ENCODE results near the gene PMP22.
"Not testable (repeated sequence)": the region's sequence is repeated elsewhere in the genome, so short reads cannot be mapped to it uniquely, and the experiment has no call there.

Gene PMP22

DNA sequence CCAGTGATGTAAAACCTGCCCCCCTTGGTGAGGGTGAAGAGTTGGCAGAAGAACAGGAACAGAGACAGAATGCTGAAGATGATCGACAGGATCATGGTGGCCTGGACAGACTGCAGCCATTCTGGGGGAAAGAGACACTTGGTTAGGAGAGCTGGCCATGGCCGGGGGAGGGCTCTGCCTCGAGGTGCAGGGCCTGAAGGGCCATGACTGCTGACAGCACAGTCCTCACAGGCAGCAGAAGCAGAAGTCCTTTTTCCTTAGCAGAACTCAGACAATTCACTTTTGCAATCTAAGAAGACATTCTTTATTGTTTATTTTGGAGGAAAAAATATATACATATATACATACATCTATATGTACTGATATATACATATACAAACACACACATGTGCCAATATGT lies 25.6 kb downstream of the PMP22 start:
- H3K4me1 ChIP-seq (ENCODE audit: control insufficient read depth, insufficient read depth, low read length), result peaks cover 7% of the 10 kb centered on the region
- H3K27ac ChIP-seq (ENCODE audit: low read depth, low read length), result no peak overlapping the region
- peaks cover 10% of the 10 kb centered on the region for H3K36me3 ChIP-seq (ENCODE audit: control insufficient read depth, insufficient read depth, low read length)
- no peak overlapping the region for H3K4me3 ChIP-seq (ENCODE audit: low read length)
- H3K9ac ChIP-seq (ENCODE audit: low read length), result no peak overlapping the region
- no peaks in the 10 kb centered on the region for H3K27me3 ChIP-seq (ENCODE audit: control insufficient read depth, insufficient read depth, low read length)

DNA sequence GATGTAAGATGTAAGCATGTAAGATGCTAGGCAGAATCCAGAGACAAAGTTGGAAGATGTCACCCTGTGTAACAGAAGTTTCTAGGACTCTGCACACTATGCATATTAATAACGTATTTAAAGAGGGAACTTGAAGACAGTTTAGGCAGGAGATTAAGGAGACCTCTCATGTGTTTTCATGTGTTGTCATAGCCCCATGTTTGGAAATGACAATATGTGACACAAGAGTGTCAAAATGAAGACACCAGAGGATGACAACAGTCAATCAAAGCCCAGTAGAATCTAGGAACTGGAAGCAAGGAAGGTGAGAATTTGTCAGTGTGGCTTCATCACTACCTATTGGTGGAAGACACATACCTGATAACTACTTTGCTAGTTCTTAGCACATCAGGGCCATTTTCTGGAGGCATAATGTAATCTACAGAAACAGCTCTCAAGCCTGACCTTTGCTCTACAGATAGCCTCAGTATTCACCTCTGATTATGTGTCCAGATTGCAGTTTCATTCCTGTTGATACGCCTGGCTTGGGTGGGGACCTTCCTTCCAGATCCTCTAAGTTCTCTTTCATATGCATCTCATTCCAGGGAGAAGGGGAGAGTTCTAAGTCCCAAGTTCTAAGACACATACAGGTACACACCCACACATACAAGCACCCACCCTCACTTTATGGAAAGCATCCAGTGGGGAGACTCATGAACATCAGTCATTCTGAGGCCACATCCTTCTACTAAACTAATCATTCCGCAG lies 26.3 kb downstream of the PMP22 start:
- Histone ChIP-seq H3K36me3 (ENCODE audit: control insufficient read depth, insufficient read depth, low read length) (peaks cover 17% of the 10 kb centered on the region), H3K27me3 (ENCODE audit: control insufficient read depth, insufficient read depth, low read length) (no peaks in the 10 kb centered on the region), H3K9ac (ENCODE audit: low read length) (no peak overlapping the region), H3K4me3 (ENCODE audit: low read length) (no peak overlapping the region), H3K27ac (ENCODE audit: low read depth, low read length) (no peak overlapping the region), H3K4me1 (ENCODE audit: control insufficient read depth, insufficient read depth, low read length) (peaks cover 12% of the 10 kb centered on the region)

DNA sequence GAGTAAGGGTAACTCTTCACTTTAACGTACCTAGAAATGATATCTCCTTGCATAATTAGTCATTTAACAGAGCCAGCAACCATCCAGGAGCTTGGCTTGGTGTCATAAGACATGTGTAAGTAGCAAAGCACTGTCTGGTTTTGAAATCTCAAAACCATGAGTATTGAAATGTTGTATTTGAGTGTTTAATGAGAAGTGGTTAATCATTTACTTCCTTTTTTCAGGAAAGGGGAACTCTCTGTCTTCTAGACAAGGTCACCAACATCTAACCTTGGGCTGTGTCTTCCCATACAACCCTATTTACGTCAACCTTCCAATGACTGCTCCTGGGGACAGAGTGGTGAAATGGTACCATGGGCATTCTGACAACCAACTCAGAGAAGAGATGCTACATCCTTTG lies 27.1 kb downstream of the PMP22 start:
- H3K27me3 ChIP-seq (ENCODE audit: control insufficient read depth, insufficient read depth, low read length), result no peaks in the 10 kb centered on the region
- H3K9ac ChIP-seq (ENCODE audit: low read length), result no peak overlapping the region
- H3K4me1 ChIP-seq (ENCODE audit: control insufficient read depth, insufficient read depth, low read length), result peaks cover 20% of the 10 kb centered on the region
- no peak overlapping the region for H3K27ac ChIP-seq (ENCODE audit: low read depth, low read length)
- peaks cover 18% of the 10 kb centered on the region for H3K36me3 ChIP-seq (ENCODE audit: control insufficient read depth, insufficient read depth, low read length)
- H3K4me3 ChIP-seq (ENCODE audit: low read length), result no peak overlapping the region

DNA sequence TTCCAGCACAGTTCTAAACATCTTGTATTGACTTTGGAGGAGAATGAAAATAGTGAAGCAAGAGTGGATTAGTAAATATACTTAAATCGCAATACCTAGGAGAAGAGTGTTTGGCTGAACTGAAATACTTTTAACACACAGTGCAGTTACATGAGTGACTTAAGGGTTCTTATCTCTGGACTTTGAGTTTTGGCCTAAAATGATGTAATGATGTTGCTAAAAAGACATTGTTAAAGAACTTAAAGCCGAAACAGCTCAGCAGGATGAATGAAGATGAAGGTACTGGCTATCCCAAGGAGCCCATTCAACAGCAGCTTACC lies 28.1 kb downstream of the PMP22 start:
- Histone ChIP-seq H3K4me3 (ENCODE audit: low read length) (no peak overlapping the region), H3K27ac (ENCODE audit: low read depth, low read length) (no peak overlapping the region), H3K4me1 (ENCODE audit: control insufficient read depth, insufficient read depth, low read length) (peaks cover 24% of the 10 kb centered on the region), H3K27me3 (ENCODE audit: control insufficient read depth, insufficient read depth, low read length) (no peaks in the 10 kb centered on the region), H3K9ac (ENCODE audit: low read length) (no peak overlapping the region), H3K36me3 (ENCODE audit: control insufficient read depth, insufficient read depth, low read length) (peaks cover 20% of the 10 kb centered on the region)

DNA sequence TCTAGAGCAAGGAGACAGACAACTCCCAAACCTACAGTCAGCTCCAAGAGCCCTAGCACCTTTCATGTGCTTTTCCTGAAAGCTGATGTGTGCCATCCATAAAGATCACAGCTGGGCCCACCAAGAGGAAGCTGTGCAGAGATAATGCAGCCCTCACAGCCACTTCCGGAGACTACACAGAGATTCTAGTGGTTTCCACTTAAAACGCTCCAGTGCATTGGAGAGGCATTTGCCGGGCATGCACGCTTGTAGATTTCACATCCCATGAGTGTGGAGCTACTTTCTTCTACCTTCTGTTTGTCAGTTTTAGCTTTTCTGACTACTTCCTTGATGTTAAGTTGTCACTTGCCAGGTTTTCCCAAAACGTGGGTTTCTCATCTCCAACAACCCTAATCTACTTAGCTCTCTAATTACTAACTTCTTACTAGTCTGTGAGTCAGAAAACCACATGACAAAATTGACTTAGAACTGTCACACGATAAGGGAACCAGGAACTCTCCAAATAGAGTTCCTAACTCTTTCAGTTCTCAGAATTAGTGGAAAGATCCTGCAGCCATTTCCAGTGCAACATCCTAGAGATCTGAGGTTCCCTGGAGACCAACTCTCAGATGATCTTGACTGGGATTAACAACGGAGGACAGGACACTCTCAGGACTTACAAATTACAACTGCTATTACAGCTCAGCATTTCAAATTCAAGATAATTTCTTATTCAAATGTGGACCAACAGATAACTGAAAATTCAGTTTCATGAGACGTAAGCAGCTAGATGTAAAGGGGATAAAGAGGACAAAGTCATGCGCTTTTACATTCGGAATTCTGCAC lies 28.6 kb downstream of the PMP22 start:
- no peak overlapping the region for H3K9ac ChIP-seq (ENCODE audit: low read length)
- H3K36me3 ChIP-seq (ENCODE audit: control insufficient read depth, insufficient read depth, low read length), result peaks cover 20% of the 10 kb centered on the region
- H3K27ac ChIP-seq (ENCODE audit: low read depth, low read length), result no peak overlapping the region
- peaks cover 24% of the 10 kb centered on the region for H3K4me1 ChIP-seq (ENCODE audit: control insufficient read depth, insufficient read depth, low read length)
- no peak overlapping the region for H3K4me3 ChIP-seq (ENCODE audit: low read length)
- no peaks in the 10 kb centered on the region for H3K27me3 ChIP-seq (ENCODE audit: control insufficient read depth, insufficient read depth, low read length)

DNA sequence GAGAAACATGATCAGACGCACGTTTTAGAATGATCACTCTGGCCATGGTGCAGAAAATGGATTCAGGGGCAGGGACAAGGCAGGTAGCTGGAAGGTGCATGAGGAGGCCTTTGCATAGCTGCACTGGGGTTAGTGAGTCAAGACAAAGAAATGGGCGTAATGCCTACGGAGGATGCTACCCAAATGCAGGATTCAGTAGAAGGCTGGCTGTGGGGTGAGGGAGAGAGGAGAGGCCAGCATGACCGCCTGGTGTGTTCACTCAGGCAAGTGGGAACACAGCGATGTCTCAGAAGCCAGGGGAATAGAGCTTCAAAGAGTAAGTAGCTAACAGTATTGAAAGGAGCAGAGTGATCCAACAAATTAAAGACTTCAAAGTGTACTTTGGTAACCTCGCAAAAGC lies 31.2 kb downstream of the PMP22 start:
- Histone ChIP-seq H3K27ac (ENCODE audit: low read depth, low read length) (no peak overlapping the region), H3K27me3 (ENCODE audit: control insufficient read depth, insufficient read depth, low read length) (no peaks in the 10 kb centered on the region), H3K36me3 (ENCODE audit: control insufficient read depth, insufficient read depth, low read length) (peaks cover 24% of the 10 kb centered on the region), H3K4me1 (ENCODE audit: control insufficient read depth, insufficient read depth, low read length) (peaks cover 18% of the 10 kb centered on the region), H3K9ac (ENCODE audit: low read length) (no peak overlapping the region), H3K4me3 (ENCODE audit: low read length) (no peak overlapping the region)

DNA sequence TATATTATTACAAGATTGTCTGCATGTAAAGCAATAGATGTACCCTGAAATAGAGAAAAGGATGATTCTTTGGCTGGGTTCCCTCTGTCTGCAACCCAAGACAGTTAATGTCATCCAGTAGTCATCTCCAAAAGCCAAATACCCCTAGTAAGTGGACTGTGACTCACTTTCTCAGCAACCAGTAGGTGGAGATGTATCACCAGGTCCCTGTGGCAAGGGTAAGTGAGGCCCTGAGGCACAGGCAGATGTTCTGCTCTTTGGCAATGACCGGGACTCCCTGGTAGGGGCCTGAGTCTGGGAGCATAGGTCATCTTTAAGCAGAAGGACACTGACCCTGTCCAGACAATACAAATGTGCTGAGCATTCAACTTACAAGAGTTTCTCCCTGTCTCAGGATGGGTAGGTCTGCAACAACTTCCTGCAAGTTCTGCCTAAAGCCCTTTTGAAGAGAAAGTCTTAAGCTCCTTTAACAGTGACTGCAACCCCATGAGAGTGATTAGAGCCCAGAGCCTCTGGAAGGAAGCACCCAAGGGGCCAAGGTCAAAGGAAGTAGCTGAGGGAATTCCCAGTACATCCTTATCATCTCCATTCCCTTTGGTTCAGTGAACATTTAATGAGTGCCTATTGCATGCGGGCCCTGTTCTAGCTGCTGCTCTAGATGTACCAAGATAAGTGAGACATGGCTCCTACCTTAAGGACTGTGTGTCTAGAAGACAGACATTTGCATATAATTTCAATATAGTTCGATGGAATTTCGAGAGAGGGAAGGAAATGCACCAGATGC lies 31.9 kb downstream of the PMP22 start:
- Histone ChIP-seq H3K4me3 (ENCODE audit: low read length) (no peak overlapping the region), H3K4me1 (ENCODE audit: control insufficient read depth, insufficient read depth, low read length) (peaks cover 18% of the 10 kb centered on the region), H3K27me3 (ENCODE audit: control insufficient read depth, insufficient read depth, low read length) (no peaks in the 10 kb centered on the region), H3K36me3 (ENCODE audit: control insufficient read depth, insufficient read depth, low read length) (peaks cover 17% of the 10 kb centered on the region), H3K27ac (ENCODE audit: low read depth, low read length) (no peak overlapping the region), H3K9ac (ENCODE audit: low read length) (no peak overlapping the region)

DNA sequence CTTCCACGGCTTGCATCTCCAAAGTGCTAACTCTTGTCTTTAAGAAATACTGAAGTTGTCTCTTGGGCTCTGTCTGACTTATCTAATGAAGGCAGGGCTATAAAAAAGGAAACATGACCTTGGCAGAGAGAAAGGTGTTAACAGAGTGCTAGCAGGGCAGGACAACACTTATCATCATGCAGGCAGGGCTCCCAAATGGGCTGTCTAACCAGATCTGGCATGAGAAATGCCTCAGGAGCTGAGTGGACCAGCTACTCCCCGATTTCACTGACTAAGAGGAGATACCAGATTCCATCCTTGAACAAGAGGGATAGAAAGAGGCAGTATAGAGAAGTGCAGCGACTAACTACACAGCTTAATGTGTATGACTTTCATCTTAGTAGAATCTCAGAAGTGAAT lies 32.6 kb downstream of the PMP22 start:
- peaks cover 18% of the 10 kb centered on the region for H3K4me1 ChIP-seq (ENCODE audit: control insufficient read depth, insufficient read depth, low read length)
- H3K4me3 ChIP-seq (ENCODE audit: low read length), result no peak overlapping the region
- peaks cover 15% of the 10 kb centered on the region for H3K36me3 ChIP-seq (ENCODE audit: control insufficient read depth, insufficient read depth, low read length)
- no peaks in the 10 kb centered on the region for H3K27me3 ChIP-seq (ENCODE audit: control insufficient read depth, insufficient read depth, low read length)
- no peak overlapping the region for H3K9ac ChIP-seq (ENCODE audit: low read length)
- H3K27ac ChIP-seq (ENCODE audit: low read depth, low read length), result no peak overlapping the region

DNA sequence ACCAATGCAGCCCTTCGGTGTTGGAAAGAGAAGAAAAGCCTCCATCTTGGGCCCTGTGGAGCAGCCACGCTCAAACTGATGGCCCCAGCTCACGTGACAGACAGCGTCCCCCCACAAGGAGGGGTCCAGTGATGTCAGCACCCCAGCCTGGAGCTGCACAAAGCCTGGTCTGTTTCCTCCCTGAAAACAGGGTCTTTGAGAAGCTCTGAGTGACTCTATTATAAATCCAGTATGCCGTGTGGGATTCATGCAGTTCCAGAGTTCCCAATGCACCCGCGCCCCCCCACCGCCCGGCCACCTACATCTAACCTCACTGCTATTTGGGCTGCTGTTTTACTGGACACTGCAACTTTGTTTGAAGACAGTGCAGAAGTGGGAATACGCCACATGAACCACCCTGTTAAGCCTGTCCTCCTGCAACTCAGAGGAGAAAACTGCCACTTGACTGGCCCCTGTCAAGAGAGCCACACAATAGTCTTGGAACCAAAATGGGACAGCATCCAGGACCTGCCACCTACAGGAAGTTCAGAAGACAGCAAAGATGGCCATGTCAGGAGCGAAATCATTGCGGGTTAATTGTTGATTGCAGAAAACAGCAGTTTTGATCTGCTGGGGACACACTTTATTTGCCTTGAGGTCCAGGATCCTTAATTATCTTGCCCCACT lies 33.1 kb downstream of the PMP22 start:
- no peak overlapping the region for H3K27ac ChIP-seq (ENCODE audit: low read depth, low read length)
- no peaks in the 10 kb centered on the region for H3K27me3 ChIP-seq (ENCODE audit: control insufficient read depth, insufficient read depth, low read length)
- H3K4me1 ChIP-seq (ENCODE audit: control insufficient read depth, insufficient read depth, low read length), result peaks cover 18% of the 10 kb centered on the region
- peaks cover 15% of the 10 kb centered on the region for H3K36me3 ChIP-seq (ENCODE audit: control insufficient read depth, insufficient read depth, low read length)
- no peak overlapping the region for H3K9ac ChIP-seq (ENCODE audit: low read length)
- H3K4me3 ChIP-seq (ENCODE audit: low read length), result no peak overlapping the region

DNA sequence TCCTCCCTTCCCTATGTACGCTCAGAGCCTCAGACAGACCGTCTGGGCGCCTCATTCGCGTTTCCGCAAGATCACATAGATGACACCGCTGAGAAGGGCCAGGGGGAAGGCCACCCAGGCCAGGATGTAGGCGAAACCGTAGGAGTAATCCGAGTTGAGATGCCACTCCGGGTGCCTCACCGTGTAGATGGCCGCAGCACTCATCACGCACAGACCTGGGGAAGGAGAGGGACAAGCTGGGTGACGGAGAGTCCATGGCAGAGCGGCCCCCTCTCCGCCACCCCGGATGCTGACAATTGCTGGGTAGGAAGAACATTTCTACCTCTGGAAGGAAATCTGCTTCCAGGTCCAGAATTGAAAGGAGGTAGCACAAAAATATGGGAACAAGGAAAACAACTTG lies 34.3 kb downstream of the PMP22 start:
- Histone ChIP-seq H3K36me3 (ENCODE audit: control insufficient read depth, insufficient read depth, low read length) (peaks cover 15% of the 10 kb centered on the region), H3K4me3 (ENCODE audit: low read length) (no peak overlapping the region), H3K27me3 (ENCODE audit: control insufficient read depth, insufficient read depth, low read length) (no peaks in the 10 kb centered on the region), H3K27ac (ENCODE audit: low read depth, low read length) (no peak overlapping the region), H3K4me1 (ENCODE audit: control insufficient read depth, insufficient read depth, low read length) (peaks cover 18% of the 10 kb centered on the region), H3K9ac (ENCODE audit: low read length) (no peak overlapping the region)

DNA sequence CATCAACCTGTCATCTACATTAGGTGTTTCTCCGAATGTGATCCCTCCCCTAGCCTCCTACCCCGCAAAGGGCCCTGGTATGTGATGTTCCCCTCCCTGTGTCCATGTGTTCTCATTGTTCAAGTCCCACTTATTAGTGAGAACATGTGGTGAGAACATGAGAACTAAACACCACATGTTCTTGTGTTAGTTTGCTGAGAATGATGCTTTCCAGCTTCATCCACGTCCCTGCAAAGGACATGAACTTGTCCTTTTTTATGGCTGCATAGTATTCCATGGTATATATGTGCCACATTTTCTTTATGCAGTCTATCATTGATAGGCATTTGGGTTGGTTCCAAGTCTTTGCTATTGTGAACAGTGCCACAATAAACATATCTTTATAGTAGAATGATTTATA lies 43.3 kb downstream of the PMP22 start:
- not testable (repeated sequence) for H3K4me3 ChIP-seq (ENCODE audit: low read length); H3K4me1 ChIP-seq (ENCODE audit: control insufficient read depth, insufficient read depth, low read length); H3K27ac ChIP-seq (ENCODE audit: low read depth, low read length); H3K36me3 ChIP-seq (ENCODE audit: control insufficient read depth, insufficient read depth, low read length); H3K27me3 ChIP-seq (ENCODE audit: control insufficient read depth, insufficient read depth, low read length); H3K9ac ChIP-seq (ENCODE audit: low read length)

DNA sequence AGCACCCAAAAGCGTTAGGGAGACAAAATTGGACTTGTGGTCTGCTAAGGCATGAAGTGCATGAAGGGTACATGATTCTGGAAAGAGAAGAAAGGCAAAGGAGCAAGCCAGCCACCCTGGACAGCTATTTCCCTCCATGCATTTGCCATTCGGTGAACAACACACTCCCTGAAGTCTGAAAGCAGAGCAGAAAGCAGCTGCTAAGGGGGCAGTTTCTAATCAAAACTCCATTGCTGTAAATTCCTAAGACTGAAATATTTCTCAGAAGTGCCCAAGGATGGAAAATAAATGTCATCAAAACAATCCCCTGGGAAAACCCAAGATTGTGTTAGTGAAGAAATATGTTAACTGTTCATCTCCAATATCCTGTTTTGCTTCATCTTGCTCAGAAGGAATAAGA lies 44.3 kb downstream of the PMP22 start:
- H3K4me3 ChIP-seq (ENCODE audit: low read length), result no peak overlapping the region
- H3K4me1 ChIP-seq (ENCODE audit: control insufficient read depth, insufficient read depth, low read length), result no peaks in the 10 kb centered on the region
- no peaks in the 10 kb centered on the region for H3K27me3 ChIP-seq (ENCODE audit: control insufficient read depth, insufficient read depth, low read length)
- H3K27ac ChIP-seq (ENCODE audit: low read depth, low read length), result no peak overlapping the region
- H3K36me3 ChIP-seq (ENCODE audit: control insufficient read depth, insufficient read depth, low read length), result no peaks in the 10 kb centered on the region
- H3K9ac ChIP-seq (ENCODE audit: low read length), result no peak overlapping the region

All from rectal smooth muscle tissue (tissue), 1 donor.